NCI-H1694 treated with DMSO at 0.1 percent for 48 hours (cell line): ENCODE data around the gene KLHL7.
"Not testable (repeated sequence)": the region's sequence is repeated elsewhere in the genome, so short reads cannot be mapped to it uniquely, and the experiment has no call there.

Source experiments
- DNase-seq: peaks from one replicate; lab custom pipeline; 2025; lab: John Stamatoyannopoulos, UW

KLHL7 gene

GRCh38 chr7:23107781-23108180, 2.2 kb downstream of the KLHL7 start:
- DNase-seq = no peak

- DNase-seq = no peak
These were observed 3.4 kb downstream of the KLHL7 start for GRCh38 chr7:23108995-23109394.

DNA sequence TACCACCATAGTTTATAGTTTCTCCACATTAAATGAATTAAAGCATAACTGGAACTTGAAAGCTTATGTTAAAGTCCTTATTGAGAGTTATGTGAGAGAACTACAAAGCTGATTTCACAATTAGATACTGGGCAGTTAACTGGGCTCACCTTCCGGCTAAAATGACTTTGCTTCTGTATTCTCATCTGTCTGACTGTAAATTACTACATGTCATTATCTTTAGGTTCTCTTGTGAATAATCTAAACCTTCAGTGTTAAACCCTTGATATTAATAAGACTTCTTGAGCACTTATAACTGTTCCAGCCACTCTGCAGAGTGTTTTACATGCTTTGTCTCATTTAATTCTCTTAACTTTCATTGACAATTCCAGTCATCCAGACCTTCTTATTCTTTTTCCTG, 3.9 kb downstream of the KLHL7 start:
- no peak for DNase-seq

DNA sequence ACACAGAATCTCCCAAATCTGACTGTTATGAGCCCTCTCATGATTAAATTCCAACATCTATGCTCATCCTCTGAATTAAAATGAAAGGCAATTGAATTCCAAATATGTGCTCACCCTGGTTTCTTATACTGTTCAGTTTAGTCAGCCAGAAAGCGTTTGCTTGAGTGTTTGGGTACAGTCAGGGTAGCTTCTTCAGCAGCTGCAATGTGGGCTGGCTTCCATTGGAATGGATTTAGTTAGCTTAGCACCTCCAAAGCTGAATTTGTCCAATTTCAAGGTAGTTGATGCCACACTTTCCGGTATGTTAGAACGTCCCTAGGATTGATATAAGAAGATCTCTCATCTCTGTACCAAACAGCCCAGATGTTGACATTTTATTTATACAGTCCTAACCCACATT, 9.3 kb downstream of the KLHL7 start:
- DNase-seq = no peak

GRCh38 chr7:23115991-23116390, 10.4 kb downstream of the KLHL7 start:
- no peak for DNase-seq

DNA sequence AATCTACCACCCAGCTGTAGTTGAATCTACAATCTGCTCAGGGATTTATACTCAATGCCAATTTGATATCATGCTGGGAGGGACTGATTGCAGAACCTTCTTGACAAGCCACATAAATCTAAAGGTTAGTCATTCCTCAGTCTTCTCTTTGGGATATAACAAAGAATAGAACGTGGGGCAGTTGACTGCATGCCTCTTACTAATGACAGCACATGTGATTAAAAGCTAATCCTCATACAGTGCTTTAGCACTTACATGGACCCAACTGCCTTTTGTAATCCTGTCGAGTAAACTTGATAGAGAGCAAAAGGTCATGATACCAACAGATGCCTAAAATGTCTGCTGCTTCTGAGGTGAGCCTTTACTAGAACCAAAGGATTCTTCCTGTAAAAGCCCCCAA, 12.3 kb downstream of the KLHL7 start:
- no peak for DNase-seq

DNA sequence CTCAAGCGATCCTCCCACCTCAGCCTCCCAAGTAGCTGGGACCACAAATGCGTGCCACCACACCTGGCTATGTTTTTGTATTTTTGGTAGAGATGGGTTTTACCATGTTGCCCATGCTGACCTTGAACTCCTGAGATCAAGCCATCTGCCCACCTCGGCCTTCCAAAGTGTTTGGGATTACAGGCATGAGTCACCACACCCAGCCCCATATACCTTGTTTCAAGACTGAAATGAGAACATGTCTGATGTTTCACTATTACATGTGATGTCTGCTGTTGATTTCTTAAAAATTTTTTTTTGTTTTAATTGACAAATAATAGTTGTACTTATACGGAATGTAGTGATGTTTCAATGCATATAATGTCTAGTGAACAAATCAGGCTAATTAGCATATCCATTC, 14.5 kb downstream of the KLHL7 start:
- no peak for DNase-seq

DNA sequence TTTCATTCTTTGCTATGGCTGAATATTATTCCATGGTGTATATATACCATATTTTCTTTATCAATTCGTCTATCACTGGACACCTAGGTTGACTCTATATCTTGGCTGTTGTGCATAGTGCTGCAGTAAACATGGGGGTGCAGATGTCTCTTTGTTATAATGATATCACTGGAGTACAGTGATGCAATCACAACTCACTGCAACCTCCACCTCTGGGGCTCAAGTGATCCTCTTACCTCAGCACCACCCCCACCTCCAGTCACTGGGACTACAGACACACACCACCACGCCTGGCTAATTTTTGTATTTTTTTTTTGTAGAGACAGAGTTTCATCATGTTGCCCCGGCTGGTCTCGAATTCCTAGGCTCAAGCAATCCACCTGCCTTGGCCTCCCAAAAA, 15.6 kb downstream of the KLHL7 start:
- DNase-seq = no peak

GRCh38 chr7:23123007-23123406, 17.4 kb downstream of the KLHL7 start:
- DNase-seq = no peak

DNA sequence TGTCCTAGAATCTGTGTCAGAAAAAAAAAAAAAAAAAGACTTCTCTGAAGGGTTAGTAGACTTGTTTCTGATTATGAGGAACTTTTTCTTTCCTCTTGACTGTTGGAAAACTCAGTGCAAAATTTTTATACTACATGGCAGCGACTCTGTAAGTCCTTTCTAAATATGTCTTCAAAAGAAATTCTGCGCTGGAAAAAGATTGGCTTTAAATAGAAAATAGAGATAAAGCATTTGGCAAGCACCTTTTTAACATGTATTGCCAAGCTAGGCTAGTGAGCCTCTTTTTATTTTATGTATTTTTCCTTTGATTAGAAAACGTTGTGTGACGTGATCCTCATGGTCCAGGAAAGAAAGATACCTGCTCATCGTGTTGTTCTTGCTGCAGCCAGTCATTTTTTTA, 17.9 kb downstream of the KLHL7 start:
- no peak for DNase-seq

GRCh38 chr7:23129036-23129435, 23.5 kb downstream of the KLHL7 start:
- DNase-seq = no peak

- not testable (repeated sequence) for DNase-seq
These were observed 26.2 kb downstream of the KLHL7 start for GRCh38 chr7:23131799-23132198.

DNA sequence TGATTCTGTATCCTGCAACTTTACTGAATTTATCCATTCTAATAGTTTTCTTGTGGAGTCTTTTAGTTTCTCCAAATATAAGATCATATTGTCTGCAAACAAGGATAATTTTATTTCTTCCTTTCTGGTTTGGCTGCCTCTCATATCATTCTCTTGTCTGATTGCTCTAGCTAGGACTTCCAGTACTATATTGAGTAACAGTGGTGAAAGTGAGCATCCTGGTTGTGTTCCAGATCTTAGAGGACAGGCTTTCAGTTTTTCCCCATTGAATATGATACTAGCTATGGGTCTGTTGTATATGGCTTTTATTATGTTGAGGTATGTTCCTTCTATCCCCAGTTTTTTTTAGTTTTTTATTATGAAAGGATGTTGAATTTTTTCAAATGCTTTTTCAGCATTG, 28.2 kb downstream of the KLHL7 start:
- no peak for DNase-seq

DNA sequence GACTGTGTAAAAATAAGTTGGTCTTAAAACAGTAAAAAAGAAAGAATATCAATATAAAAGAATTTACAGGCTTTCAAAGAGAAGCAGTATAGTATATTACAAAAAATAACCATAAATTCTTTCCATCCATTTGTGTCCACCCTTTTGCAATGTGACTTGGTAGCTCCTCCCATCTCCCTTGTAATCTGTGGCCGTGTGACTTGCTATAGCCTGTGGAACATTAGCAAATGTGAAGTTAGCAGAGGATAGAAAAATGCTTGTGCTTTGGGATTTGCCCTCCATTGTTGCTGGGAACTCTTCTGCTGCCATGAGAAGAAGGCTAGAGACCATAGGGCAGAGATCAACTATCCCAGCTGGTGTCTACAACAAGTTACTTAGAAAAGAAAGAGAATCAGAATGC, 30.2 kb downstream of the KLHL7 start:
- no peak for DNase-seq

GRCh38 chr7:23136216-23136615, 30.6 kb downstream of the KLHL7 start:
- DNase-seq = no peak

- DNase-seq = no peak
These were observed 52.1 kb downstream of the KLHL7 start for GRCh38 chr7:23157679-23158078.

GRCh38 chr7:23158546-23158945, 53.0 kb downstream of the KLHL7 start:
- no peak for DNase-seq

DNA sequence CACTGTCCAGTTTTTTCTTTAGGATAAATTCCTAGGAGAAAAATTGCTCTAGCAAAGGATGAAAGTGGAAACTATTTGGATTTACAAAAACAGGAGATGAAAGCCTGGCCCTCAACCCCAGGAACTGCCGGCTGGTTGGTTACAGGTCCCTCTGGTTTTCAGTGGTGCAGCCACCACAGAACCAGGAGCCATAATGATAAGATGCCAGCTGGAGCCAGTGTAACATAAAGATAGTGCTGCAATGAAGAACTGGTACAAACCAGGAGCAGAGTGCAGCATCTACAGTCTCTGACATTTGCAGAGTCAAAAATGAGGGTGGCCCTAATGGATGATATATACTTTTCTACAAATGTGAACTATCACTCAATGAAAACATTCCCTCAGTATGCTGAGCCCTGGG, 55.9 kb downstream of the KLHL7 start:
- no peak for DNase-seq

GRCh38 chr7:23164846-23165245, 59.3 kb downstream of the KLHL7 start:
- DNase-seq = no peak

DNA sequence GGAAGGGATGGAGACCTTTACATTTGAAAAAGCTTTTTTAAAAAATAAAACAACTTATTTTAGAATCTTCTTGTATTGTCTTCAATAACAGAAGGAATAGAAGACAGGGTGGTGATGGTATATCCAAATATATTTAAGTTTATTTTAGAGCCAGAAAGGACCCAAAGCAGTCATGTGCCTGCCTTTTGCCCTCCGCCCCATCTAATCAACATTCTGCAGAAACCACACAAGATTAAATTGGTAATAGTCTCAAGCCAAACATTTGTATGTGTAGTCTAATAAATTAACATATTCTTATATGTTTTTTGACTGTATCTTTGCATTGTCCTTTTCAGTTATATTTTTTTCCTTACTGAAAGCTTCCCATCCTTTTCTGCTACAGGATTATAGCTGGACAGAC, 59.7 kb downstream of the KLHL7 start:
- DNase-seq = no peak

DNA sequence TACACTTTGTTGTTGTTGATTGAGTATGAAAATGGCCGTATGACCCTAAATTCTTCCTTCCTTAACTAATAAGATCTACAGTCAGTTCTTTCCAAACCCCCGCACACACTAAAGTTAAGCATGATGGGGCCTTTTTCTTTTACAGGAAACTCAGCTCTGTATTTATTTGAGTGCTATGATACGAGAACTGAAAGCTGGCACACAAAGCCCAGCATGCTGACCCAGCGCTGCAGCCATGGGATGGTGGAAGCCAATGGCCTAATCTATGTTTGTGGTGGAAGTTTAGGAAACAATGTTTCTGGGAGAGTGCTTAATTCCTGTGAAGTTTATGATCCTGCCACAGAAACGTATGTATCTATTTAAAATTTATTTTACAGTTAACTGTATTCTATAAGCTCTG, 62.1 kb downstream of the KLHL7 start:
- no peak for DNase-seq

- DNase-seq = no peak
These were observed 62.7 kb downstream of the KLHL7 start for GRCh38 chr7:23168111-23168885.

DNA sequence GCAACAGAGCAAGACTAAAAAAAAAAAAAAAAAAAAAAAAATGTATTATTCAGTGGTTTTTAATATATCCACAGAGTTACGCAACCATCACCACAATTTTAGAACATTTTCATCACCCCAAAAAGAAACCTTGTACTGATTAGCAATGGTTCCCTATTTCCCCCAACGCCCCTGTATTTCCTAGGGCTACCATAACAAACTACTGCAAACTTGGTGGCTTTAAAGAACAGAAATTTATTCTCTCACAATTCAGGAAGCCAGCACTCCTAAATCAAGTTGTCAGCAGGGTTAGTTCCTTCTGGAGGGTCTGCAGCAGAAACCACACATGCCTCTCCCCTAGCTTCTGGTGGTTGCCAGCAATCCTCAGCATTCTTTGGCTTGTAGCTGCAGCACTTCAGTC, 70.4 kb downstream of the KLHL7 start:
- DNase-seq = no peak
